Astrocyte (in vitro differentiated cells and primary cell): ENCODE data around the gene SUPT4H1. TPM values are rescaled to one million over a fixed set of nuclear protein-coding genes. Genes with fewer than 3 reads are reported as not detected.

ENCODE experiments used
- DNase-seq: peaks from one replicate; pipeline ENCODE4 v3.0.0-alpha.2; 2010; ENCODE audit warnings: low read depth
- FAIRE-seq: peaks from 2 replicates; lab custom pipeline; 2011; peaks lifted over from hg19 to GRCh38; lab: Jason Lieb, UNC
- H2AFZ ChIP-seq: 2 replicates; pipeline ENCODE4 v1.6.0; 2012; ENCODE audit warnings: low read depth, low read length, inconsistent platforms
- H3K27ac ChIP-seq: 2 replicates; pipeline ENCODE4 v1.5.1; 2011; ENCODE audit warnings: low read depth, low read length, inconsistent platforms
- H3K27me3 ChIP-seq: 2 replicates; pipeline ENCODE4 v1.6.0; 2011; ENCODE audit warnings: low read length, inconsistent platforms; ENCODE audit not compliant: insufficient read depth
- H3K36me3 ChIP-seq: 2 replicates; pipeline ENCODE4 v1.5.1; 2011; ENCODE audit warnings: low read length, inconsistent platforms; ENCODE audit not compliant: insufficient read depth
- H3K4me1 ChIP-seq: 2 replicates; pipeline ENCODE4 v1.5.1; 2011; ENCODE audit warnings: low read length, inconsistent platforms; ENCODE audit not compliant: insufficient read depth
- H3K4me2 ChIP-seq: 2 replicates; pipeline ENCODE4 v1.6.0; 2012; ENCODE audit warnings: low read length, inconsistent platforms
- H3K4me3 ChIP-seq: 2 replicates; pipeline ENCODE4 v1.5.1; 2011; ENCODE audit warnings: low read depth, mild to moderate bottlenecking, low read length, inconsistent platforms; ENCODE audit not compliant: insufficient read depth
- H3K79me2 ChIP-seq: 2 replicates; pipeline ENCODE4 v1.6.0; 2012; ENCODE audit warnings: mild to moderate bottlenecking, low read length, inconsistent platforms; ENCODE audit not compliant: insufficient read depth
- H3K9ac ChIP-seq: 2 replicates; pipeline ENCODE4 v1.6.0; 2012; ENCODE audit warnings: mild to moderate bottlenecking, low read length, inconsistent platforms
- H3K9me3 ChIP-seq: 2 replicates; pipeline ENCODE4 v1.5.1; 2012; ENCODE audit warnings: low read depth, mild to moderate bottlenecking, low read length, inconsistent platforms; ENCODE audit not compliant: insufficient read depth
- H4K20me1 ChIP-seq: 2 replicates; pipeline ENCODE4 v1.6.0; 2012; ENCODE audit warnings: low read length, inconsistent platforms; ENCODE audit not compliant: insufficient read depth
- H3K27ac Mint-ChIP-seq: one replicate; pipeline ENCODE4 v1.8.0; 2021; ENCODE audit warnings: mild to moderate bottlenecking, mixed read lengths; ENCODE audit not compliant: unreplicated experiment
- H3K27me3 Mint-ChIP-seq: one replicate; pipeline ENCODE4 v1.8.0; 2021; ENCODE audit warnings: low read depth, mixed read lengths; ENCODE audit not compliant: unreplicated experiment
- H3K36me3 Mint-ChIP-seq: one replicate; pipeline ENCODE4 v1.8.0; 2021; ENCODE audit warnings: low read depth, mixed read lengths; ENCODE audit not compliant: unreplicated experiment
- H3K4me1 Mint-ChIP-seq: one replicate; pipeline ENCODE4 v1.8.0; 2021; ENCODE audit warnings: low read depth, mixed read lengths; ENCODE audit not compliant: unreplicated experiment
- H3K4me3 Mint-ChIP-seq: one replicate; pipeline ENCODE4 v1.8.0; 2021; ENCODE audit warnings: mild to moderate bottlenecking, moderate library complexity, mixed read lengths; ENCODE audit not compliant: unreplicated experiment
- H3K9me3 Mint-ChIP-seq: one replicate; pipeline ENCODE4 v1.8.0; 2021; ENCODE audit warnings: mild to moderate bottlenecking, mixed read lengths; ENCODE audit not compliant: unreplicated experiment
- EZH2 ChIP-seq: IDR thresholded peaks from 2 replicates; pipeline ENCODE4 v1.6.1; 2012; ENCODE audit warnings: mild to moderate bottlenecking, low read length, inconsistent platforms; ENCODE audit not compliant: insufficient read depth
- total RNA-seq: library from RNA; stranded (reverse); gene quantifications from 2 replicates; pipeline ENCODE4 v1.2.1, GENCODE V29; 2021
- TF ChIP-seq, protein P1 (sequence below): IDR thresholded peaks from 2 replicates; pipeline ENCODE4 v1.5.1; 2011; ENCODE audit warnings: low read depth, mild to moderate bottlenecking, inconsistent platforms, low read length, moderate library complexity; ENCODE audit not compliant: insufficient read depth

SUPT4H1 gene
- total RNA-seq, 1 donor from 2014 or later = 108 TPM

DNA sequence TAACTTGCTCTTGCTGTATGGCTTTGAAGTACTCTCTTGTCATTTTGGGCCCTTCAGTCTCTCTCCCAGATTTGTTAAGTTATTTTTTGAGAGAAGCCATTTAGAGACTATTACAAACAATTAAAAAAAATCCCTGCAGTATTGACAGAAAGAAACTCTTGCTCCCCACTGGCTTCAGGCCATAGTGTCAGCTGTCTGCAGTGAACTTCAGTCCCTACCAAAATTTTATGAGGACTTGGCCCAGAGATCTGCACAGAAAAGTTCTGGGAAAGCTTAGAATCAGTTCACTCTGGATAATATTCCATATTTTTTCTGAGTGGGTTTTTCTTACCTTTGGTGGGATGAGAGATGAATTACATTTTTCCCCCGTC lies 30.9 kb upstream of the SUPT4H1 start:
- H3K36me3 ChIP-seq = no peaks in the 10 kb centered on the region
- Mint-ChIP-seq H3K4me3 (no peak overlapping the region), H3K9me3 (no peaks in the 10 kb centered on the region), H3K27me3 (no peaks in the 10 kb centered on the region), H3K36me3 (no peaks in the 10 kb centered on the region), H3K27ac (no peak overlapping the region), H3K4me1 (peaks cover 25% of the 10 kb centered on the region)
- H3K27ac ChIP-seq = no peak overlapping the region
- peaks cover 4% of the 10 kb centered on the region for H3K27me3 ChIP-seq
- no peaks in the 10 kb centered on the region for H3K4me1 ChIP-seq
- no peaks in the 10 kb centered on the region for H3K79me2 ChIP-seq
- H3K9ac ChIP-seq = no peak overlapping the region
- no peak overlapping the region for H3K4me3 ChIP-seq
- H3K4me2 ChIP-seq = no peak overlapping the region
- TF ChIP-seq EZH2 = no peak
- TF ChIP-seq, protein P1, sequence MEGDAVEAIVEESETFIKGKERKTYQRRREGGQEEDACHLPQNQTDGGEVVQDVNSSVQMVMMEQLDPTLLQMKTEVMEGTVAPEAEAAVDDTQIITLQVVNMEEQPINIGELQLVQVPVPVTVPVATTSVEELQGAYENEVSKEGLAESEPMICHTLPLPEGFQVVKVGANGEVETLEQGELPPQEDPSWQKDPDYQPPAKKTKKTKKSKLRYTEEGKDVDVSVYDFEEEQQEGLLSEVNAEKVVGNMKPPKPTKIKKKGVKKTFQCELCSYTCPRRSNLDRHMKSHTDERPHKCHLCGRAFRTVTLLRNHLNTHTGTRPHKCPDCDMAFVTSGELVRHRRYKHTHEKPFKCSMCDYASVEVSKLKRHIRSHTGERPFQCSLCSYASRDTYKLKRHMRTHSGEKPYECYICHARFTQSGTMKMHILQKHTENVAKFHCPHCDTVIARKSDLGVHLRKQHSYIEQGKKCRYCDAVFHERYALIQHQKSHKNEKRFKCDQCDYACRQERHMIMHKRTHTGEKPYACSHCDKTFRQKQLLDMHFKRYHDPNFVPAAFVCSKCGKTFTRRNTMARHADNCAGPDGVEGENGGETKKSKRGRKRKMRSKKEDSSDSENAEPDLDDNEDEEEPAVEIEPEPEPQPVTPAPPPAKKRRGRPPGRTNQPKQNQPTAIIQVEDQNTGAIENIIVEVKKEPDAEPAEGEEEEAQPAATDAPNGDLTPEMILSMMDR = no peak
- no peaks in the 10 kb centered on the region for H4K20me1 ChIP-seq
- H2AFZ ChIP-seq = no peak overlapping the region
- no peaks in the 10 kb centered on the region for H3K9me3 ChIP-seq
- FAIRE-seq (no peak), DNase-seq (no peak)

DNA sequence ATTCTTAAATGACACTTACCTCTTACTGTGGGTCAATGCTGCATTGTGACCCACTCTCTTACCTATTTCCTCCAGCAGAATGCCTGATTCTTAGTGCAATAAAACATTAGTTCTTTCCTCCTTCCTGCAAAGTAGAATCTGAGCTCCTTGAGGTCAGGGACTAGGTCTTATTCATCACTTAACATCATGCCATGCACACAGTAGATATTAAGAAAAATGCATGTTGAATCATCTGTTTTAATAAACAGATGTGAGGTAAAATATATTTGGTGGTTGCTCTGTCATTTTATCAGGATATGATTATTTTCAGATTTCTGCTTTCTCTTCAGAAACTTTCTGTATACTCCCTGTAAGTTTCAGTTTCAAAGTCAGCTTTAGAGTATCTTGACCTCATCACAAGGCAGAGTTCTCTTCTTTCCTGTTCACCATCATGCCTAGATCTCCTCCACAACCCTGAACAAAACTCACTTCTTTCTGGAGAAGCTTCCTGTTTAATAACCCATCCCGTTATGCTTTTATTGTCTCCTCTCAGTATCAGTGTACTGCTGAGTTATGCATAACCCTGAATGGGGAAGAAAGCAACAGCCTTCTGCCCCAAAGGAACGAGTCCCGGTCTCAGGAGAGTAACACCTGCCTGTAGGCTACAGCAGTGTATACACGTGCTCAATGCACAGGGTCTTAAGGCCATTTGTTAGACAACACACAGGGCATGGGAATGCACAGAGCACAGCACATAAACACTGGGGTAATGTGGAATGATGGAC lies 30.3 kb upstream of the SUPT4H1 start:
- no peak for DNase-seq
- Mint-ChIP-seq H3K27me3 (no peaks in the 10 kb centered on the region), H3K9me3 (no peaks in the 10 kb centered on the region), H3K36me3 (no peaks in the 10 kb centered on the region), H3K27ac (no peak overlapping the region), H3K4me3 (no peak overlapping the region), H3K4me1 (peaks cover 26% of the 10 kb centered on the region)
- H3K9me3 ChIP-seq = no peaks in the 10 kb centered on the region
- no peak overlapping the region for H3K27ac ChIP-seq
- TF ChIP-seq, protein P1 = no peak
- no peak for TF ChIP-seq EZH2
- no peaks in the 10 kb centered on the region for H3K36me3 ChIP-seq
- H4K20me1 ChIP-seq = no peaks in the 10 kb centered on the region
- H3K9ac ChIP-seq = no peak overlapping the region
- peaks cover 4% of the 10 kb centered on the region for H3K27me3 ChIP-seq
- H3K4me3 ChIP-seq = no peak overlapping the region
- no peaks in the 10 kb centered on the region for H3K4me1 ChIP-seq
- no peak overlapping the region for H3K4me2 ChIP-seq
- H3K79me2 ChIP-seq = no peaks in the 10 kb centered on the region
- FAIRE-seq = no peak
- no peak overlapping the region for H2AFZ ChIP-seq
